ENCODE data around the gene HBE1. TPM values are rescaled to one million over a fixed set of nuclear protein-coding genes. Genes with fewer than 3 reads are reported as not detected.

The HBE1 gene
- polyA plus RNA-seq, 1 experiment: 8.3 TPM

GRCh38 chr11:5276697-5277096 is 7.0 kb upstream of the HBE1 start:
- ChIA-PET CTCF (no interaction called here), POLR2A (no interaction called here)
- Histone ChIP-seq H3K4me3 (ENCODE audit: low read depth, low read length) (no peak overlapping the region), H3K27me3 (ENCODE audit: control insufficient read depth, insufficient read depth, low read length) (no peaks in the 10 kb centered on the region), H3K9me3 (ENCODE audit: control insufficient read depth, insufficient read depth, low read length) (no peaks in the 10 kb centered on the region), H3K27ac (ENCODE audit: low read depth, low read length) (no peak overlapping the region)
- no peak for DNase-seq (ENCODE audit: low read depth, low spot score)
- no peak for TF ChIP-seq CTCF (IDR thresholded peaks at IDR 0.05; ENCODE audit: low read depth, low read length)

- CTCF ChIA-PET: no interaction called here
- DNase-seq (ENCODE audit: low read depth, low spot score): no peak
- H3K9me3 ChIP-seq (ENCODE audit: control insufficient read depth, insufficient read depth, low read length): no peaks in the 10 kb centered on the region
- H3K4me3 ChIP-seq (ENCODE audit: low read depth, low read length): no peak overlapping the region
- POLR2A ChIA-PET: no interaction called here
- TF ChIP-seq CTCF (IDR thresholded peaks at IDR 0.05; ENCODE audit: low read depth, low read length): no peak
- H3K27me3 ChIP-seq (ENCODE audit: control insufficient read depth, insufficient read depth, low read length): no peaks in the 10 kb centered on the region
- H3K27ac ChIP-seq (ENCODE audit: low read depth, low read length): no peak overlapping the region
Observed at GRCh38 chr11:5275369-5276110, 5.8 kb upstream of the HBE1 start.

- POLR2A ChIA-PET: no interaction called here
- Histone ChIP-seq H3K27ac (ENCODE audit: low read depth, low read length) (no peak overlapping the region), H3K4me3 (ENCODE audit: low read depth, low read length) (no peak overlapping the region), H3K9me3 (ENCODE audit: control insufficient read depth, insufficient read depth, low read length) (no peaks in the 10 kb centered on the region), H3K27me3 (ENCODE audit: control insufficient read depth, insufficient read depth, low read length) (no peaks in the 10 kb centered on the region)
- no peak for TF ChIP-seq CTCF (IDR thresholded peaks at IDR 0.05; ENCODE audit: low read depth, low read length)
- no peak for DNase-seq (ENCODE audit: low read depth, low spot score)
- CTCF ChIA-PET: no interaction called here
Observed at GRCh38 chr11:5274395-5274794, 4.7 kb upstream of the HBE1 start.

GRCh38 chr11:5272395-5273017 is 2.8 kb upstream of the HBE1 start:
- Histone ChIP-seq H3K4me3 (ENCODE audit: low read depth, low read length) (no peak overlapping the region), H3K9me3 (ENCODE audit: control insufficient read depth, insufficient read depth, low read length) (no peaks in the 10 kb centered on the region), H3K27me3 (ENCODE audit: control insufficient read depth, insufficient read depth, low read length) (no peaks in the 10 kb centered on the region), H3K27ac (ENCODE audit: low read depth, low read length) (no peak overlapping the region)
- TF ChIP-seq CTCF (IDR thresholded peaks at IDR 0.05; ENCODE audit: low read depth, low read length): no peak
- DNase-seq (ENCODE audit: low read depth, low spot score): no peak
- CTCF ChIA-PET: no interaction called here
- POLR2A ChIA-PET: no interaction called here

GRCh38 chr11:5267033-5267563 is 2.6 kb downstream of the HBE1 start:
- Histone ChIP-seq H3K4me3 (ENCODE audit: low read depth, low read length) (no peak overlapping the region), H3K9me3 (ENCODE audit: control insufficient read depth, insufficient read depth, low read length) (no peaks in the 10 kb centered on the region), H3K27ac (ENCODE audit: low read depth, low read length) (no peak overlapping the region), H3K27me3 (ENCODE audit: control insufficient read depth, insufficient read depth, low read length) (no peaks in the 10 kb centered on the region)
- TF ChIP-seq CTCF (IDR thresholded peaks at IDR 0.05; ENCODE audit: low read depth, low read length): no peak
- DNase-seq (ENCODE audit: low read depth, low spot score): no peak
- ChIA-PET POLR2A (no interaction called here), CTCF (no interaction called here)

Data from AG04450 (cell line).